PC-9 (cell line): ENCODE results near the gene NPL. TPM values are rescaled to one million over a fixed set of nuclear protein-coding genes. Genes with fewer than 3 reads are reported as not detected.

ENCODE experiments used
- BruUV-seq: library from RNA; stranded (reverse); fragments of 400-500 nt; replicated peaks from 2 replicates; lab custom pipeline; 2021; lab: Mats Ljungman, UMichigan
- CTCF ChIA-PET: fragments of 300-600 bp; sonication (Branson Sonifier 250); formaldehyde crosslinking; loops from one replicate; lab custom pipeline; 2022; ENCODE audit warnings: antibody characterized with exemption; lab: Charles Lee
- POLR2A ChIA-PET: fragments of 300-600 bp; sonication (Branson Sonifier 250); formaldehyde crosslinking; loops from one replicate; lab custom pipeline; 2022; ENCODE audit warnings: antibody characterized with exemption; ENCODE audit not compliant: unreplicated experiment; lab: Charles Lee
- DNase-seq, 2 experiments: peaks; one replicate each; pipeline versions ENCODE4 v3.0.0 to v3.0.0-alpha.2; 2015 to 2022; ENCODE audit warnings: mixed read lengths in 1 of 2
- H2AFZ ChIP-seq: fragments of 200-600 bp; sonication (generic); 2 replicates; pipeline ENCODE4 v1.8.1; 2017; ENCODE audit warnings: antibody characterized with exemption
- H3F3A ChIP-seq: fragments of 200-600 bp; sonication (generic); 2 replicates; pipeline ENCODE4 v1.8.1; 2017; ENCODE audit warnings: antibody characterized with exemption, mild to moderate bottlenecking, low read depth; ENCODE audit not compliant: insufficient read depth
- H3K27ac ChIP-seq: fragments of 200-600 bp; sonication (generic); 2 replicates; pipeline ENCODE4 v1.6.1; 2016; ENCODE audit warnings: mixed run types
- H3K27me3 ChIP-seq: fragments of 200-600 bp; sonication (generic); 2 replicates; pipeline ENCODE4 v1.6.1; 2016; ENCODE audit warnings: low read depth, mixed run types; ENCODE audit not compliant: insufficient read depth
- H3K36me3 ChIP-seq: fragments of 200-600 bp; sonication (generic); 2 replicates; pipeline ENCODE4 v1.6.1; 2016; ENCODE audit warnings: low read depth, mixed run types
- H3K4me1 ChIP-seq: fragments of 200-600 bp; sonication (generic); replicated peaks from 2 replicates; pipeline ENCODE4 v1.6.1; 2016; ENCODE audit warnings: mixed run types; ENCODE audit not compliant: insufficient read depth
- H3K4me2 ChIP-seq: fragments of 200-600 bp; sonication (generic); 2 replicates; pipeline ENCODE4 v1.6.1; 2017; ENCODE audit warnings: mixed run types
- H3K4me3 ChIP-seq: fragments of 200-600 bp; sonication (generic); 2 replicates; pipeline ENCODE4 v1.6.1; 2016; ENCODE audit warnings: mixed run types
- H3K79me2 ChIP-seq: fragments of 200-600 bp; sonication (generic); 2 replicates; pipeline ENCODE4 v1.6.1; 2017; ENCODE audit warnings: low read depth, mixed run types
- H3K9me2 ChIP-seq: fragments of 200-600 bp; sonication (generic); 2 replicates; pipeline ENCODE4 v1.8.1; 2017; ENCODE audit warnings: mild to moderate bottlenecking; ENCODE audit not compliant: insufficient read depth
- H3K9me3 ChIP-seq: fragments of 200-600 bp; sonication (generic); 2 replicates; pipeline ENCODE4 v1.8.1; 2016; ENCODE audit warnings: low read depth; ENCODE audit not compliant: insufficient read depth
- H4K20me1 ChIP-seq: fragments of 200-600 bp; sonication (generic); 2 replicates; pipeline ENCODE4 v1.8.1; 2017; ENCODE audit not compliant: insufficient read depth
- EZH2 ChIP-seq: fragments of 200-600 bp; sonication (generic); IDR thresholded peaks from 2 replicates; pipeline ENCODE4 v1.8.0; 2017; ENCODE audit warnings: antibody characterized with exemption, low read depth
- intact Hi-C: fragments of 100-400 bp; cut with micrococcal nuclease; formaldehyde crosslinking; loops from one replicate; pipeline ENCODE4 v1.10.0; 2022; ENCODE audit not compliant: unreplicated experiment
- total RNA-seq: library from RNA; stranded (reverse); gene quantifications from 2 replicates; pipeline ENCODE4 v1.2.3, GENCODE V29; 2021
- TF ChIP-seq, protein P1 (sequence below): fragments of 200-600 bp; sonication (generic); conservative IDR thresholded peaks from 2 replicates; pipeline ENCODE4 v1.6.1; 2017; ENCODE audit warnings: mixed run types, antibody characterized with exemption, mild to moderate bottlenecking, moderate library complexity

Gene NPL
- total RNA-seq, 1 experiment from 2014 or later = 2.3 TPM

DNA sequence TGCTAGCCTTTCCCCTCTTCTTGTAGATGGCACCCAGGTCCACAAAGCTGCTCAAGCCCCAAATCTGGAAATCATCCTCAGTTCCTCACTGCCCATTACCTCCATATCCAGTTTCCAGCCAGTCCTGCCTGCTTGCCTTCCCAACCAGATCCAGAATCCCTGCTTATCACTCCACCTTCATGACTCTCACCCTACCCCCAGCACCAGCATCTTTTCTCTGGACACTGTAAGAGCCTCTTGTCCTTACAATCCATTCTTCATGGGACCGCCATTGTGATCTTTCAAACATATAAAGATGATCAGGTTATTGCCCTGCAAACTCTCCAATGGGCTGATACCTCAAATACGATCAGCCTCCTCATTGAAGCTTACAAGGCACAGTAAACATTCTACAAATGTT, 23.5 kb upstream of the NPL start:
- Histone ChIP-seq H3K36me3 (no peaks in the 10 kb centered on the region), H2AFZ (no peak overlapping the region), H3K9me3 (no peaks in the 10 kb centered on the region), H3K4me1 (no peaks in the 10 kb centered on the region), H3K9me2 (no peaks in the 10 kb centered on the region), H4K20me1 (no peaks in the 10 kb centered on the region), H3K4me2 (no peak overlapping the region), H3K27me3 (no peaks in the 10 kb centered on the region), H3F3A (no peaks in the 10 kb centered on the region), H3K27ac (no peak overlapping the region), H3K79me2 (no peaks in the 10 kb centered on the region), H3K4me3 (no peak overlapping the region)
- DNase-seq = no peak
- BruUV-seq = no TSS peak
- TF ChIP-seq, protein P1, sequence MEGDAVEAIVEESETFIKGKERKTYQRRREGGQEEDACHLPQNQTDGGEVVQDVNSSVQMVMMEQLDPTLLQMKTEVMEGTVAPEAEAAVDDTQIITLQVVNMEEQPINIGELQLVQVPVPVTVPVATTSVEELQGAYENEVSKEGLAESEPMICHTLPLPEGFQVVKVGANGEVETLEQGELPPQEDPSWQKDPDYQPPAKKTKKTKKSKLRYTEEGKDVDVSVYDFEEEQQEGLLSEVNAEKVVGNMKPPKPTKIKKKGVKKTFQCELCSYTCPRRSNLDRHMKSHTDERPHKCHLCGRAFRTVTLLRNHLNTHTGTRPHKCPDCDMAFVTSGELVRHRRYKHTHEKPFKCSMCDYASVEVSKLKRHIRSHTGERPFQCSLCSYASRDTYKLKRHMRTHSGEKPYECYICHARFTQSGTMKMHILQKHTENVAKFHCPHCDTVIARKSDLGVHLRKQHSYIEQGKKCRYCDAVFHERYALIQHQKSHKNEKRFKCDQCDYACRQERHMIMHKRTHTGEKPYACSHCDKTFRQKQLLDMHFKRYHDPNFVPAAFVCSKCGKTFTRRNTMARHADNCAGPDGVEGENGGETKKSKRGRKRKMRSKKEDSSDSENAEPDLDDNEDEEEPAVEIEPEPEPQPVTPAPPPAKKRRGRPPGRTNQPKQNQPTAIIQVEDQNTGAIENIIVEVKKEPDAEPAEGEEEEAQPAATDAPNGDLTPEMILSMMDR = no peak
- TF ChIP-seq EZH2 = no peak
- POLR2A ChIA-PET = no interaction called here
- intact Hi-C loops = no loop called here
- CTCF ChIA-PET = no interaction called here

DNA sequence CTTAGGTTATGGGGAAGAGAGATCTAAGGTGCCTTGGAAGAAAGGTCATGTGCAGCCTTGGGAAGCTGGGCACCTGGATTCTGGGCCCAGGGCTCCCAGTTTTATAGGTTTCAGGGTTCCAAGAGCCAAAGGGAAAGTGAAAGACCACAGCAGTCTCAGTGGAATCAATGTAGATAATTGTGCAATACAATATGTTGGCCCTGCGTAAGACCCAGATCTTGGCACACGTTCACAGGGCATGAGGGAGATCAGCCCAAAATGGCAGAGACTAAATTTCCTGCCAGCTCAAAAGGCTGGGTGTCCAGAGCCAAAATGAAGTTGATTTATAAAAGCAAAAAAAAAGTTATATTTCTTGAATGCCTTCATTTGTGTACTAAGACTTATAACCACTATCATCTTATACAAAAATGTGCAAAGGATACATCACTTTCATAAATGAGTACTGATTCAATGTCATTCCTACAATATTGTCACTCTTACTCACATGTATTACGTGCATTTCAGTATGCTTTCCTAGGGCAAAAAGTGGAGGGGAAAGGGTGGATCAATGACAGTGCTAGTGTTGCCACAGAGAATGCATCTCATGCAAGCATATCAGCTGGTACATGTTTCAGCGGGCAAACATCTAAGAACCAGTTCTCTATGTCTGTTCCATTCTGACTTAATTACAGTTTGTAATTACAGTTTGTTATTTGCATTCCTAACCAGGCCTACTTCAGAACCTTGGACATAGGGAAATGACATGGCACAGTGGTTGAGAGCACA, 22.5 kb upstream of the NPL start:
- Histone ChIP-seq H3K4me2 (no peak overlapping the region), H3K4me1 (no peaks in the 10 kb centered on the region), H3K9me3 (no peaks in the 10 kb centered on the region), H3K9me2 (no peaks in the 10 kb centered on the region), H3K36me3 (no peaks in the 10 kb centered on the region), H3K79me2 (no peaks in the 10 kb centered on the region), H3F3A (no peaks in the 10 kb centered on the region), H2AFZ (no peak overlapping the region), H3K27me3 (no peaks in the 10 kb centered on the region), H3K27ac (no peak overlapping the region), H4K20me1 (no peaks in the 10 kb centered on the region), H3K4me3 (no peak overlapping the region)
- no TSS peak for BruUV-seq
- ChIA-PET CTCF (no interaction called here), POLR2A (no interaction called here)
- no peak for TF ChIP-seq EZH2
- TF ChIP-seq, protein P1 = no peak
- no peak for DNase-seq
- intact Hi-C loops = no loop called here

DNA sequence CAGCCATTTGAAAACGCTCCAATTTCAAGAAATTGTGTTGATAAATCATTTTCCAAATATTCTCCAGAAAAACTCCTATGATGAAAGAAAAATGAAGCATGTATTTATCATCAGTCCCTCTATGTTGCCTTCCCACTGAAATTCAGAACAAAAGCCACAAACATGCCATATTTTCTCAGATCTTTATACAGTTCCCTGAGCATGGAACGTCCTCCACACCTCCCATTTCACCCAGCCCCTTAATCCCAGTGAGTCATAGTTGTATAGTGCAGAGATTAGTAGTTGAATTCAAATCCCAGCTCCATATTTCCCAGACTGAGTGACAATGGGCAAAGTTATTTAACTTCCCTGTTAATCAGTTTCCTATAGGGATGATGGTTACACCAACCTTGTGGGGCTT, 20.6 kb upstream of the NPL start:
- H2AFZ ChIP-seq = no peak overlapping the region
- H3K36me3 ChIP-seq = no peaks in the 10 kb centered on the region
- H3K4me2 ChIP-seq = no peak overlapping the region
- intact Hi-C loops = no loop called here
- H3K9me2 ChIP-seq = no peaks in the 10 kb centered on the region
- no peak for DNase-seq
- CTCF ChIA-PET = interaction anchor here (0.5 kb wide), 1 partner anchor 174 kb away, joined by 3 read pairs; no protein-coding TSS in a partner anchor
- H3K4me3 ChIP-seq = no peak overlapping the region
- no peaks in the 10 kb centered on the region for H3K9me3 ChIP-seq
- no peaks in the 10 kb centered on the region for H3K79me2 ChIP-seq
- TF ChIP-seq, protein P1 = no peak
- TF ChIP-seq EZH2 = no peak
- no peaks in the 10 kb centered on the region for H3F3A ChIP-seq
- no TSS peak for BruUV-seq
- no peaks in the 10 kb centered on the region for H3K4me1 ChIP-seq
- H4K20me1 ChIP-seq = no peaks in the 10 kb centered on the region
- no peak overlapping the region for H3K27ac ChIP-seq
- no peaks in the 10 kb centered on the region for H3K27me3 ChIP-seq
- POLR2A ChIA-PET = interaction anchor here (0.6 kb wide), 1 partner anchor 52 kb away, joined by 4 read pairs; no protein-coding TSS in a partner anchor
